HG02798 (cell line): ENCODE results near the gene TGFBI.

Experiments used
- ATAC-seq: cut with Tn5 transposase; IDR thresholded peaks from one replicate; pipeline ENCODE4 v1.9.1; 2021; ENCODE audit warnings: mild to moderate bottlenecking; ENCODE audit not compliant: unreplicated experiment, poor library complexity

The TGFBI gene

DNA sequence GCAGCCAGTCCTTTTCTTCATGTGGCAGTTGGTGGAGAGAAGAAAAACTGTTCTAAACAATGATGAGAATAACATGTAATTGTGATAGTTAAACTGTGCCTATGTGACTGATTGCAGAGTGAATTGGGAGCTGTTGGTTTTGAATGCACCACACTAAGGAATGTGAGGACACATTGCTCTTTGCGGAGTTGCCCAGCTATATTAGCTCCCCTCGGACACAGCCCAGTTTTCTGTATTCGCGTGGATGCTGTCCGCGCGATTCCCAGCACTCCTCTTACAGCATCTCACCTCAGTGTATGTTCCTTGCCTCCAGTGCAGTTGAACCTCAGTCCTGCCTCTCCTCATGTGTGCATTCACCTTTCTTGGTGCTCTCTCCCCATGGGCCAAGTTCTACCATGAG is 32.2 kb downstream of the TGFBI start:
- no peak for ATAC-seq

DNA sequence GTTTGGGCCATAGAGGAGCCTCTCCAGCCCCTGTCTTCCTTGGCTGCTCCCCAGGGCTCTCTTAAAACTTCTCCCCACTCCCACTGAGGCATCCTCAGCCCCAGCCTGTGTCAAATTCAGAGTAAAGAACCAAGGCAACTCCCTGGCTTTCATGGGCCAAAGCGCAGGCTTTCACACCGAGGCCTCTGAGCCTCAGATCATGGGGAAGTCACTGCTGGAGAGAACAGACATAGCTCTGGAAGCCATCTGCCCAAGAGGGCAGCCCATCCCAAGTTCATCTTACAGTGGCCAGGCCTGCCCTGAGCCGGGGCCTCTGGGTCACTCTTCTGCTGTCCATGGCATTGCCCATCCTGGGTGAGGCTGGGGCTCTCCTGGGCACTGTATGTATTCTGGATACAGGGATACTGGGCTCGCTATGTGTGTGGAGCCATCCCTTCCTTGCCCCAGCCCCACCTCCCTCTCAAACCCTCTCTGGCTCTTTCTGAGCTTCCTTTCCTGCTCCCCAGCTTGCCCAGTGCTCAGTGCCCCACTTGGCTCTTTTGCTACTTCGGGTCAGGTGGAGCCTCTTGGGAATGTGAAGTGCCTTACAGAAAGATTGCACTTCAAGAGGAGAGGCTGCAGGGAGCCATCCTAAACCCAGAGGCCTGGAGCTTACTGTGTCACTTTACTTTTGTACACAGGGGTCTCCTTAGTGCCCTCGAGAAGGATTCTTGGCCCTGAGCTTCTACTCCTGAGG is 33.0 kb downstream of the TGFBI start:
- no peak for ATAC-seq

DNA sequence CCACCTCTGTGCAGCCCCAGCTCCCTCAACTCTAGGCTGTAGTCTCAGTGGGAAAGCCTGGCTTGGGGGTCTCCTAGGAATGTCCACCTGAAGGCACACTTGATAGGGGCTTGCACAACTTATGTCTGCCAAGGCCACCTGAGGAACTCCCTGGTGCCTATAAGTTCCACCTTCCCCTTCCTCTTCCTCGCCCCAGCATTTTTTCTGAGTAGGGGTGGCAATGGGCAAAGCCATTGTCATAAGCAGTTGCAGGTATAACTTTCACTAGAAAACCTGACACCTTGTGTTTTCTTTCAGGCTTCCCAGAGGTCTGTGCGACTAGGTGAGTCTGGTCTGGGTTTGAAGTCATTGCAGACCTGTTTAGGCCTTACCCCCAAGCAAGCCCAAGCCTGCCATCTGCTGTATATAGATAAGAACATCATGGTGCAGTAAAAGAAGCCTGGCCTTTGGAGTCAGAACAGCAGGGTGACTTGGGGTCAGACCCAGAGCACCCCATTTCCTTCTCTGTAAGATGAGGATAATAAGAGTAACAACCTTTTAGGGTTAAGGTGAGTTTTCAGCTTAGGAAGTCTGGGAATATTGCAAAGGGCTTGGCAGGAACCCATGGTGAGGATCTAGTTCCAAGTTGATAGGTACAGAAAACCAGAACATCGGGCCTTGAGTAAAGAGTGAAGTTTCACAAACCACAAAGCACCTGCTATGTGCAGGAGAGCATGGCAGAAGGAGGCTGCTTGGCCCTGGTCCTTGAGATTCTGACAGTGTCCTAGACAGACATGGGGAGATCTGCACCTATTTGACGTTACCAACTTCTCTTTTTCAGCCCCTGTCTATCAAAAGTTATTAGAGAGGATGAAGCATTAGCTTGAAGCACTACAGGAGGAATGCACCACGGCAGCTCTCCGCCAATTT is 33.8 kb downstream of the TGFBI start:
- ATAC-seq: peak; percentile 78

DNA sequence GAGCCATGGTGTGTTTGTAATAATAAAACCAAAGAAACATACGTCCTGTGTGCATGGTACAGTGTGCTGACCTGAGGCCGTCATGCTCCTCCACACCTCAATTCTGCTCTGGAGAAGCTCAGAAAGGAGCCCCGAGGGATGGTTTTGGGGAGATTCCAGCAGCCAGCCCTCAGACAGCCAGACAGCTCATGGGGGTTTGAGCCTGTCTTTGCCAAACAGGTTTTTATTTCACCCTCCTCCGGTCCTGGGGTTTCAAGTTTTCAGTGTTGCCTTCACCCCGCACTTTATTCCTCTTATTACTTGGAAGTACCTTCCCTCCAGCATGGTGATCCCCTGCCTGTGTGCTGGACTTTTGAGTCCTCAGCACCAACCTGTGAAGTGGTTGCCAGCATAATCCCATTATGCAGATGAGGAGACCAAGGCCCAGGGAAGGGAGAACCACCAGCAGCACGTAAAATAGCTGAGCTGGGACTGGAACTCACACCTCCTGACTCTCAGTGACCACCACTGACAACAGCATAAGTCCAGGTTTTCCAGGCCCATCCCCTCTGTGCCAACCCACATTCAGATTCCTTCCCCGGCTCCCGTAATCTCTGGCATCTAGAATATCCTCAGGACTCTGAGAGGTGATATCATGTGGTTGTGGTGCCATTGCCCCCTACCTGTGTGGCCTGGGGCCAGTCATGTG is 35.1 kb downstream of the TGFBI start:
- no peak for ATAC-seq

DNA sequence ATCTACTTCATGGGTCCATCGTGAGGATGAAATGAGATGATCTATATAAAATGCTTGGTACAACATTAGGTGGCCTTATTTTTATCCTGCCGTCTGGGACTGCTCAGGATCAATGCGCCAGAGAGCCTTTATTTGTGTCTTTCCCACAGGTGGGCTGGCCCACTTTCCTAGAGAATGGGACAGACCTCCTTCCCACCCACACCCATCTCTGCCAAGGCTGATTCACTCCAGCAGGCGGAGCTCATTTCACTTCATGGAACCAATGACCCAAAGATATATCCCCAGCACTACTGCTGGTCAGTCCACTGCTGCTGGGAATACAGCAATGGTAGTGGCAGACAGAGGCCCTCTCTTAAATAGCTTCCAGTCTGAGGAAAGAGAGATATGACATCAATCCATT is 35.7 kb downstream of the TGFBI start:
- ATAC-seq: no peak

DNA sequence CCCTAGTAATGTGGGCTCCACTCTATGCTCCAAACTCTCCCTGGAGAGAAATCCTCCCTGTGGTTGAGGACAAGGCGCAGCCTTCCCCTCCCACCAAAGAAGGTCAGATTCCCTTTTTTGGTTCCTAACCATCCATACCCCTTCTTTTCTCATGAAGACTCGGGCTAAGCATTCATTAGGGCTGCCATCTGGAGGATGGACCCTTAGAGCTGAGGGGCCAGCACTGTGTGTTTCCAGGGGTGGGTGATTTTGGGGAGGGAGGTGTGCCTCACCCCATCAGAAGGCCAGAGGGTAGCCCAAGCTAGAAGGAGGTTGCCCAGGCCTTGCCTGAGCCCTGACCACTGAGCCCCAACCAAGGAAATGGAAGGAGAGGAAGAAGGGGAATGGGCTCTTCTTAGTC is 36.8 kb downstream of the TGFBI start:
- no peak for ATAC-seq

DNA sequence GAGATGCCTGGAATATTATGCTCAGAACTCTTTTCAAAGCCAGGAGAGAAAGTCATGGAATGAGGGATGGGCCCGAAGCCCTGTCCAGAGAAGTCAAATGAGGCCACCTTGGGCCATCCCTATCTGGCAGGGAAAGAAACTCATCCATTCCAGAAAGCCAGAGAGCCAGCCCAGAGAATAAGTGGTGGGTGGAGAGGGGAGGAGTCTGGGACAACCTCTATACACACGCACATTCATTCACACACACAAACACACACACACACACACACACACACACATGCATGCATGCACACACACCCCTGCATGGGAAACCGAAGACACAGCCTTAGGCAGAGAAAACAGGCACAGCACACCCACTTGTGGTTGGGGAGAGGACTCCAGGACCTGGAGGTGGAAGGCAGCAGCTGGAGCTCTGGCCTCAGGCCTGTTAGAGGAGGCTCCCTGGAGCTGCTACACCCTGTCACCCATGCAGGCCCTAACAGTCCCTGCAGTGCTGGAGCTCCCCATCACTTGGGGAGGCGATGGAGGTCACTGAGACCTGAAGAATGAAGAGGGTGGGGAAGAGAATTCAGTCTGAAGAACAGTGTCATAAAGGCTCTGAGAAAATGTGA is 38.0 kb downstream of the TGFBI start:
- no peak for ATAC-seq

DNA sequence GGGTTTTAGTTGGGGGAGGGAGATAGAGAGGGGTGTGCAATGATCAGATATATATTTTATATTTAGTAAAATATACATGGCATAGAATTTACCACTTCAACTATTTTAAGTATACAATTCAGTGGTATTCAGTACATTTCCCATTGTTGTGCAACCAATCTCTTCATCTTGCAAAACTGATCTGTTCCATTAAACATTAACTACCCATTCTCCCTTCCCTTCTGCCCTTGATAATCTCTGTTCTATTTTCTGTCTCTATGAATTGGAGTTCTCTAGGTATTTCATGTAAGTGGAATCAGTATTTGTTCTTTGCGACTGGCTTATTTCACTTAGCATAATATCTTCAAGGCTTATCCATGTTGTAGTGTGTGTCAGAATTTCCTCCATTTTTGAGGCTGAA is 38.6 kb downstream of the TGFBI start:
- no peak for ATAC-seq

DNA sequence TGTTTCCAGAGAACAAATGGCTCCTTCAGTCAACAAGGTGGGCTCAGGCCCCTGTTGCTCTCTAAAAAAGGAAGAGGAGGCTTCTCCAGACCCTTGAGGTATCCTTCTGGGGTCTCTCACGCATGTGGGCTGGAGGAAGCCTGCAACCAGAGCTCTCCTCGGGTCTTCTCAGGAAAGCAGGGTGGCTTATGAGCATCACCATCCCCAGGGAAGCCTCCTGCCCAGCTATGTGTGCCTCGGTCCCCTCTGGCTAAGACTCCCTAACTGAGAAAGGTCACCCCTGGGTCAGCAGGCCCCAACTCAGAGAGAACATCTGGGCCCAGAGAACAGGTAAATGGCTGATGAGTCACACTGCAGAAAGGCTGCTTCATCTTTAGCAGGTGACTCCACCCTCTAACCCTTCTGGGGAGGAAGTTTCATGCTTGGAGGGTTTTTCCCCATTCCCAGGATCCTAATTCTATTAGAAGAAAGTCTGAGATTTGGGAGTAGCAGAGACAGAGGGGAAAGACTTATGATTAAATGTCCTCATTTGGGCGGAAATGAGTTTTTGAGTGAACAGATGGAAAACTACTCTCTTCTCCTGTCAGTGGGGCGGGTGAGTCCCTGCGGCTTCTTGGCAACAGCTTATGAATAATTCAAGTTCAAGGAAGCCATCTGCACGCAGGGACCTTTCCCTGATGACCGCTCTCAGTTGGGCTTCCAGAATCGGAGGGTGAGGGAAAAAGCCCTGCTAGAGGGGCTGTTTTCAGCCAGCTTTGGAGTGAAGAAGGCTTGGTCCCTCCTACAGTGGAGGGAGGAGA is 41.9 kb downstream of the TGFBI start:
- no peak for ATAC-seq

DNA sequence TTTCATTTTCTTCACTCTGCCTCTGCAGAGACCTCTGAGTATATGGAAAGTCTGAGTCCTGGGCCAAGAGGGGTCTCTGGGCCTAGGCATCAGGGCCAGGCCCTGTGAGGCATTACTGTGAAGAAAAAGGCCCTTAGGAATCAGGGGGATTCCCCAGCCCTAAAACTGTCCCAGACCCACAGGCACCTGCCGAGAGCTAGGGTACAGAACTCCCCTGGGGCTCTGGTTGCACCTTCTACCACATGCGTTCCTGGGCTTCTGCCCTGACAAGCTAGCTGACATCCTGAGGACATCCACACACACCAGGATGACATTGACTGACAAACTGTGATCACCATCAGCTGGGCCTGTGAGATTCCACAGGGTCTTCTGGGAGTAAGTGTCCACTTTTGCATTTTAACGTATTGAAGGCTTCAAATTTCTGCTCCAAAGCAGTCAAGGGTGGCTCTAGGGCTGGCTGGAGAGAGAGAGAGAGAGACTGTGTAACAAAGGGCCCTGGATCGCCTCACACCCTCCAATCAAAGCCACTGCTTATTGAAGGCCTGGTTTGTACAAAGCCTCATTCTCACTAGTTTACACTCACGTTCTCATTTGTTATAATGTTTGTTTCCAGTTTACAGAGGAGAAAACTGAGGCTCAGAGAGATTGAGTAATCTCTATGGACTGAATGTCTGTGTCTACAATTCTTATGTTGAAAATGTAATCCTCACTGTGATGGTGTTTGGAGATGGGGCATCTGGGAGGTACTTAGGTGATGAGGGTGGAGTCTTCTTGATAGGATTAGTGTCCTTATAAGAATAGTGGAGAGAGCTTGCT is 45.1 kb downstream of the TGFBI start:
- ATAC-seq: peak; percentile 90

DNA sequence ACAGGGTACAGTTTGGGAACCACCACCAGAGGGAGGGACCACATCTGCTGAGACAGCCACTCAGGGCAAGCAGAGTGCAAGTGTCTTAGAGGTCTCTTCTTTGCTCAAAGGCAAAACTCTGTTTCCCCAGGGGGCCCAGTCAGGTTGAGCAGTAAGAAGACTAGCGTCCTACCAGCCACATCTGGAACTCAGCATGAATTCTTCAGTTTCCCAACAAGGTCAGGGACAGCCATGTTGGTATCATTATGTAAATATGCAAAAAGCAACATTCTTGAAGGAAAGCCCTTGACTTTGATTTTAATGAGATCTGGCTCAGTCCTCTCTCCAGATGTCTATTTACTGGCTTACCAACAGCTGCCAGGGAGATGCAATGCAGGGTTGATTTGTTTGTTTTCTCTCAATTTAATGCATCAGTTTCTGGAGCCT is 46.7 kb downstream of the TGFBI start:
- ATAC-seq: no peak

DNA sequence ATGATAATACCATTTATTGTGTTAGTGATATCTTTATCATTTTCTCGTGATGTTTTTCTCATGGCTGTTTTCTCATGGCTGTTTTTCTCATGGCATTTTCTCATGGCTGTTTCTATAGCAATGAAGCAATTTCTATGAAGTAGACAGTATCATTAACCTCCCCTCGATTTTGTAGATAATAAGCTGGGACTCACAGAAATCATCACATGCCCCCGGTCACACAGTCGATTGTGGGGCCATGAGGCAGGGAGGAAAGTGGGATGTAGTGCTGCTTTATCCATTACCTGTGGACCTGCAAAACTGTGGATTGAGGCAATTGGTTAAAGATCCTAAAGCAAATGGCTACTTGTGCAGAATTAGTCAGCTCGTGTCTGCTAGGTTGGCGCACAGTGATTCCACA is 47.3 kb downstream of the TGFBI start:
- no peak for ATAC-seq

DNA sequence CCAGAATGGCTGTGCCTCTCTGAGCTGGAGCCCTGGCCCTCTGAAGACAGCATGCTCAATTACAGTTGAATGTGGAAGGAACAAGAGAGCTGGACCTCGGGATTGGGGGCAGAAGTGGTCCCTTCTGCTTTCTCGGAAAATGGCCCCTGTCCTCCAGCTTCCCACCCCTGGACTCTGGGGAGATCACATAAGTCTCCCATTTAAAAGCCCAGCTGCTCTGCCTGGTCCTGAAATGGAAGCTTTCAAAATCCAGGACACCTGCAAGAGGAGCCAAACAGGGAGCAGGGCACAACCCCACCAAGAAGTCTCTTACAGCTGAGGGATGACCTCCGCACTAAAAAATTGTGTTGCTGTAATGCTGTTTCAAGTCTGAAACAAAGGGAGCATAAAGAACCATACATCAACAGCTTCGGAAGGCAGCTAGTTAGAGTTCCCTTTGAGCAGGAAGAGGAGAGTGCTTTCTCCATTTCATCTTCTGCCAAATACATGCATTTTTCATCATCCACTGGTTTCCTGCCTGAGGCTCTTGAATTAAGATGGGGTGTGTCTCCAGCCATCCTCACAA is 48.2 kb downstream of the TGFBI start:
- no peak for ATAC-seq

DNA sequence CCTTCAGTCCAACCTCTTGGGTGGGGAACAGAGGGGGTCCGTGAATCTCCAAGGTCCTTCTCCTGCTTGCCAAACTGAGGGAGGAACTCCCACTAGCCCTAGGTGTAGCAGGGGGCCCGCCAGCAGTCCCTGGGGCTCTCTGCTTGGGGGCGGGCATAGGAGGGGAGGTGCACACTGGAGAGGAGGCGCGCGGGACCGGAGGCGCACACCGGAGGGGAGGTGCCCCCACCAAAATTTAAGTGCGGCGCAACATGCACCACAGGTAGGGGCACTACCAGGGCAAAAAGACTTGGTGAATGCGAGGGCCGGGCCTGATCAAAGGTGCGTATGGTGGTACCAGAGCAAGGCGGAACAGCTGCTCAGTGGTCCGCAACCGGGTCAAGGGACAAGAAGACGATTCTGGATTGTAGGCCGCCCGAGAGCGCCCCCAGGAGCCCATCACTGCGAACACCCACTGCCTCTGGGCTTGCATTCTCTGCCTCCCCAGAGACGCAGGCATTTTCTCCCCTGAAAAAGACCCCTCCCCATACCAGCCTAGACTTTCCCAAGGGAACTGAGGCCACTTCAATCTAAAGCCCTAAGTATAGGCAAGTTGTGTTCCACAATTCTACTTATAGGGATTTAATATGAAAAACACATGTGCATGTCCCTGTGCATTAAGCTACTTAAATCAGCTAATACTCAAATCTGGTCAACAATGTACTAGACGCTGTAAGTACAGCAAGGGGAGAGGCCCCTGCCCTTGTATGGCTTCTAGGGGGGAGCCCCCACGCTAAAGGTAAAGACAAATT is 50.6 kb downstream of the TGFBI start:
- ATAC-seq: no peak

DNA sequence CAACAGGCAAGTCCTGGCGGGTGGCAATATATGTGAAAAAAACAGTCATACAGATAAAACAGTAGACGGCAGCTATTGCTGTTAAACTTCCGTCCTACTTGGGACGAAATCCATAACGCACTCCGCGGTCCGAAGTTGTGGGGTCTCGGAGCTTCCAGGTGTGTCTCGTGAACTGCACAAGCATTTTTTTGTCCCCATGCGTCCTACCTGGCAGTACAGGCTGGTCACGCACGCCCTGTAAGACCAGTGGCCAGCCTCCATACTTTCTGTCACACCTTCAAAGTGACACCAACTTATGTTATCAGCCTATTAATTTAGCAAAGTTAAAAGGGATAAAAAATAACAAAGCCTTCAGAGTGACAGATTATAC is 51.3 kb downstream of the TGFBI start:
- ATAC-seq: no peak

DNA sequence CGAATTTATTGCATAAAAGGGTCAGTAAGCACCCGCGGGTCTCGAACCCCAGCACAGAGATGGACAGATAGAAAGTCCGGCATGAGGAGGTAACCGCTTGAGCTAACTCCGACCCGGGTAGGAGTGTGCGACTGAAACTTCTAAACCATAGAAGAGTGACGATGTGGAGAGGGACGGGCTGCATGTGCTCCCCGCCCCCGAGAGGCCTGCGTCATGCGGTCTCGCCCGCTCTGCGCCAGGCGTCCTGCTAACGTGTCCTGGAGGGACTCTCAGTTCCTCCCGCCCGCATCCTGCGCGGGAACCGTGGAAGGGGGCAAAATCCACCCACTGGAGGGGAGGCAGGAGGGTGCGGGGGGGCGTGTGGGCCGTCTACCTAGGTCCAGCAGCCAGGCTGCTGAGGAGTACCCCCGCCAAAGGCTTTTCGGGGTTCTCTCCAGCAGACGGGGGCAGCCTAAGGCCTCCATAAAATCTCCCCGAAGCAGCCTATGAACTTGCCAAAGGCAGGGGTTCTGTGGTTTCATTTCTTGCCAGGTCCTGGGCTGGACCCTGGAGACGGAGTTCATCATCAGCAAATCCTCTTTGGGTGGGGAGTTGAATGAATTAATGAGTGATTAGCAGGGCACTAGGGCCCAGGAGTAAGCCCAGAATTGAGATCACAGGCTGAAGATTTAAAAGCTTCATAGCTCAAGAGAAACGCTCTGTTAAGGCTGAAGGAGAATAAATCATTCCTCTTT is 51.9 kb downstream of the TGFBI start:
- peak; percentile 96 for ATAC-seq

DNA sequence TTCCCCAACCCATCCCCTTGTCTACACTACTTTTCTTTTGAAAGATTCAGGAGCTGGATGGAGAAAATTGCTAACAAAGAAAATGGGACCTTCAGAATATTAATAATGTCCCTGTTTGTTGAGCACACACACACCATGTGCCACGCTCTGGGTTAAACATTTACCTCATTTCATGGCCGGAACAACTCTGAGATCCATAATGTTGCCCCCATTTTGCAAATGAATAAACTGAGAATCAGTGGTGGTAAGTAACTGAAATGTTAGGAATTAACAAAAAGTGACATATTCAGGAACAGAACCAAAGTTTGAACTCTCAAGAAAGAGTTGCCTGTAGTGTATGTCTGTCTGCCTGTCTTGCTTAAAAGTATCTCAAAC is 52.4 kb downstream of the TGFBI start:
- ATAC-seq: no peak
